BLaER1 treated with 17β-estradiol and CSF1 and Interleukin-3, amounts not matched to agents 10 nM and 100 nM (cell line): Measurements from ENCODE around the gene MRPS18B.
"Not testable (repeated sequence)": the region's sequence is repeated elsewhere in the genome, so short reads cannot be mapped to it uniquely, and the experiment has no call there.

ENCODE experiments used
- H3K27ac ChIP-seq, 11 experiments: shearing (Covaris generic); formaldehyde crosslinking; 2 replicates each; pipeline ENCODE4 v1.8.1; 2022
- H3K27me3 ChIP-seq, 11 experiments: shearing (Covaris generic); formaldehyde crosslinking; 2 replicates each; pipeline ENCODE4 v1.8.1; 2022
- H3K36me3 ChIP-seq, 11 experiments: shearing (Covaris generic); formaldehyde crosslinking; 2 replicates each; pipeline ENCODE4 v1.8.1; 2022
- H3K4me1 ChIP-seq, 10 experiments: shearing (Covaris generic); formaldehyde crosslinking; 2 replicates each; pipeline ENCODE4 v1.8.1; 2022
- H3K4me2 ChIP-seq, 11 experiments: shearing (Covaris generic); formaldehyde crosslinking; 2 replicates each; pipeline ENCODE4 v1.8.1; 2022
- H3K4me3 ChIP-seq, 10 experiments: shearing (Covaris generic); formaldehyde crosslinking; 2 replicates each; pipeline ENCODE4 v1.8.1; 2022
- H3K9ac ChIP-seq, 11 experiments: shearing (Covaris generic); formaldehyde crosslinking; 2 replicates each; pipeline ENCODE4 v1.8.1; 2022
- H3K9me3 ChIP-seq, 11 experiments: shearing (Covaris generic); formaldehyde crosslinking; replicated peaks in 1 of 11; 2 replicates each; pipeline ENCODE4 v1.8.1; 2022
- H4K20me1 ChIP-seq, 11 experiments: shearing (Covaris generic); formaldehyde crosslinking; 2 replicates each; pipeline ENCODE4 v1.8.1; 2022
- Cebpa-rat ChIP-seq, 11 experiments: shearing (Covaris generic); IDR thresholded peaks; 2 replicates each; pipeline ENCODE4 v1.8.1; 2022

Gene MRPS18B

DNA sequence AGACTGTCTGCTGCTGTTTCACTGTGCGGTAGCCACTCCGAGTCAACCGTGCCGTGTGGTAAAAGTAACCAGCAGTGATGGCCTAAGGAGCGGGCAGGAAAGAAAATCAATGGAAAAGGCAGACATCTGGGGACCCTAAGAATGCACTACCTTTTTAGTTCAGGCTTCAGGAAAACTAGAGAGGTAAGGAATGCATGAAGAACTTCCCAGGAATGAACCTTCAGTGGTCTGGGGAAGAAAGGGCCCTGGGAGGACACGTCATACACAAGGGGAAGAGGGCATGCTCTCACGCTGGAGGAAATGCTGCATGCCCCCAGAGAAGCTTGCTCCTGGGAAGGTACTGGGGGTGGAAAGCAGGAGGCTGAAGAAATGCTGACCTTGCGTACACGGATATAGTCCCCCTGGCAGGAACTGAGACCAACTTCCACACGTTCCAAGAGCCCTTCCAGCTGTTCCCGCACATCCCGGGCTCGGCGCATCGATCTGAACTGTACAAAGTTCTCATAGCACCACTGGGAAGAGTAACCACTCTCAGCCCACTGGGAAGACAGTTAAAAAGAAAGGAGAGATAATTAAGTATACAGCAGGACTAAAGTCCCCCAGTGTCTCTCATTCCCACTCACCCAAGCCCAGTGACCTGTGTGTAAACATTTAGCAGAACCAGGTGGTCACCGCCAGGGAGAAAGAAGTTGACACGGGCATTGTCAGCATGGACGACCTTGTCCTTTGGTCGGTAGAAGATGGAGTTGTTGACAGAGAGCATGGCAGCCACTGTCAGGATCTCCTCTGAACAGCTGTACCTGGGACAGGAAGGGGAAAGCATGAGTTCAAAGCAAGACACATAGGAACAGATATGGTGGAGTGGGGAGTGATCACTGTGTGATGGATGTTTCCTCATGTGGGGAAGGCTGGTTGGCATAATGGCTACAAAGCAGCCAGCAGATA lies 37.4 kb downstream of the MRPS18B start:
- 0 out of 22 replicates have a peak overlapping the region, but pooled peaks of 1 of the 11 experiments have one; percentile 5 for H3K9ac ChIP-seq
- no peaks in the 10 kb centered on the region for H3K27me3 ChIP-seq
- H3K36me3 ChIP-seq, result peaks cover 94 to 100% (median 98%) of the 10 kb centered on the region in 11 experiments
- TF ChIP-seq Cebpa-rat (IDR thresholded peaks at IDR 0.05), result no peak
- H3K4me3 ChIP-seq, result no peak overlapping the region
- H3K4me1 ChIP-seq, result peaks cover 0 to 15% (median 4%) of the 10 kb centered on the region in 10 experiments; a peak in 7 of 20 replicates
- peaks cover 0 to 39% (median 0%) of the 10 kb centered on the region in 11 experiments; a peak in 8 of 22 replicates for H4K20me1 ChIP-seq
- no peaks in the 10 kb centered on the region for H3K9me3 ChIP-seq
- H3K4me2 ChIP-seq, result no peak overlapping the region
- H3K27ac ChIP-seq, result no peak overlapping the region

DNA sequence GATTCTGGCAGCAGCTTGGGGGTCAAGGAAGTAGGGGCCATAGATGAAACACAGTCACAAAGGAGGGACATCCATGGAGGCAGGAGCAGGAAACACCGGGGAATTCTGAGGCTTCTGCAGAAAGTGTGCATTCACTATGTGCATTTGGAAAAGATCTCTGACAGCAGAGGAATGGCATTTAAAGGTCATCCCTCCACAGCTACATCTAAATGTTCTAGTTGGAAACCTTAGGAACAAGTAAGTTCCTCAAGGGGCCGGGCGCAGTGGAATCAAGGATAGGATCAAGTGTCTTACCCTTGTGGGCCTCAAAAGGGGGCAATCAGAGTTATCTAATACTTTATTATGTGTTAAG lies 38.1 kb downstream of the MRPS18B start:
- Histone ChIP-seq H3K9me3 (no peaks in the 10 kb centered on the region), H3K4me3 (no peak overlapping the region), H3K9ac (0 out of 22 replicates have a peak overlapping the region, but pooled peaks of 1 of the 11 experiments have one; percentile 17), H3K4me2 (no peak overlapping the region), H3K27ac (no peak overlapping the region), H4K20me1 (peaks cover 0 to 41% (median 0%) of the 10 kb centered on the region in 11 experiments; a peak in 8 of 22 replicates), H3K4me1 (peaks cover 0 to 14% (median 4%) of the 10 kb centered on the region in 10 experiments; a peak in 7 of 20 replicates), H3K36me3 (peaks cover 98 to 100% (median 100%) of the 10 kb centered on the region in 11 experiments), H3K27me3 (no peaks in the 10 kb centered on the region)
- no peak for TF ChIP-seq Cebpa-rat (IDR thresholded peaks at IDR 0.05)

DNA sequence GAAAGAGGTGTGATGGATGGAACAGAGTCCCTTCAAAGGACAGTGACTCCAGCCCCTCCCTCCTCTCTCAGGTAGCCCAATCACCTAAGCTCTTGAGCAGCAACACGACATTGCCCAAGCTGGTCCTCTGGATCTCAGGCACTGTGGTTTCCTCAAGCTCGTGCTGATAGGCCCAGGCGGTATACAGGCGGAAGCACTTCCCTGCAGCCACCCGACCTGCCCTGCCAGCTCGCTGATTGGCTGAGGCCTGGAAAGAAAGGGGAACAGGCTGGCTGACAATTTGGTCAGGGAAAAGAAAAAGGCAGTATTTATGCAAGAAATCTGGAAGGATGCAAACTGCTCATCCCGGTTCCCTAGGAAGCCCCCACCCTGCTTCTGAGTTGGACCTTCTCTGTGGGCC lies 38.9 kb downstream of the MRPS18B start:
- no peaks in the 10 kb centered on the region for H3K9me3 ChIP-seq
- peak overlapping the region in 2 of 11 experiments; percentile 9; a peak in 2 of 22 replicates for H3K9ac ChIP-seq
- H3K4me1 ChIP-seq, result peaks cover 0 to 14% (median 4%) of the 10 kb centered on the region in 10 experiments; a peak in 7 of 20 replicates
- H3K27ac ChIP-seq, result no peak overlapping the region
- H3K4me2 ChIP-seq, result no peak overlapping the region; a peak in 1 of 22 replicates
- peaks cover 0 to 39% (median 0%) of the 10 kb centered on the region in 11 experiments; a peak in 8 of 22 replicates for H4K20me1 ChIP-seq
- TF ChIP-seq Cebpa-rat (IDR thresholded peaks at IDR 0.05), result no peak
- H3K27me3 ChIP-seq, result no peaks in the 10 kb centered on the region
- H3K4me3 ChIP-seq, result no peak overlapping the region
- H3K36me3 ChIP-seq, result peaks cover 97 to 100% (median 100%) of the 10 kb centered on the region in 11 experiments

DNA sequence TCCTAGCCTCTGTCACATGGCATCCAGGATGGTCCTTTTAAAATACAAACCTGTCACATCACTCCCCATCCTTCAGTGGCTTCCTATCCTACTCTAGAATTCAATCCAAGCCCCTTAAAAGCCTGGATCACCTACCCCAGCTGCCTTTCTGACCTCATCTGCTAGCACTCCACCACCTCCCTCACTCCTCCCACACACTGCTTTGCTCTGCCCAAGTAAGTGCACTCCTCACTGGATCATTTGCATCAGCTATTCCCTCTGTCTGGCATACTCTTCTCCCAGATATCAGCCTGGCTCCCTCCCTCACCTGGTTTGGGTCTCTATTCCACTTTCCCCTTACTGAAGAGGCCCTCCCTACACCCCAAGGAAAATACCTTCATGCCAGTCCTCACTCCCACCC lies 39.8 kb downstream of the MRPS18B start:
- no peak overlapping the region for H3K4me3 ChIP-seq
- H3K27me3 ChIP-seq, result no peaks in the 10 kb centered on the region
- peak overlapping the region in 1 of 11 experiments; percentile 19; a peak in 2 of 22 replicates for H3K4me2 ChIP-seq

DNA sequence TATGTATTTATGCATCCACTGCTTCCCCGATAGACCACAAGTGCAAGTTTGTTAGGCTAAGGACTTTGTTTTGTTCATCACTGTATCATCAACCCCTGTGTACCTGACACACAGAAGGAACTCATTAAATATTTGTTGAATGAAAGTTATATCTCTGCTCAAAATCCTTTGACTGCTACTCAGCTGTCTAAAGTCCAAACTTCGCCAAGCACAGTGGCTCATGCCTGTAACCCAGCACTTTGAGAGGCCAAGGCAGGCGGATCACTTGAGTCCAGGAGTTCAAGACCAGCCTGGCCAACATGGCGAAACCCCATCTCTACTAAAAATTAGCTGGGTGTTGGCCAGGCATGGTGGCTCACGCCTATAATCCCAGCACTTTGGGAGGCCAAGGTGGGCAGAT lies 40.3 kb downstream of the MRPS18B start:
- H3K4me2 ChIP-seq, H3K27ac ChIP-seq, H3K4me3 ChIP-seq, H3K9me3 ChIP-seq, H3K27me3 ChIP-seq: not testable (repeated sequence)
- Histone ChIP-seq H3K4me1 (peaks cover 0 to 14% (median 4%) of the 10 kb centered on the region in 10 experiments; a peak in 7 of 20 replicates), H3K9ac (peak overlapping the region in 2 of 11 experiments; percentile 4 to 47; a peak in 1 of 22 replicates), H4K20me1 (peaks cover 0 to 42% (median 0%) of the 10 kb centered on the region in 11 experiments; a peak in 8 of 22 replicates), H3K36me3 (peaks cover 97 to 100% (median 100%) of the 10 kb centered on the region in 11 experiments)

More for the DNA sequence above, 39.8 kb downstream of the MRPS18B start:
- TF ChIP-seq Cebpa-rat (IDR thresholded peaks at IDR 0.05), result no peak
- Histone ChIP-seq H3K27ac (no peak overlapping the region), H3K9ac (peak overlapping the region in 4 of 11 experiments; percentile 11 to 53 (median 35); a peak in 5 of 22 replicates), H4K20me1 (peaks cover 0 to 42% (median 0%) of the 10 kb centered on the region in 11 experiments; a peak in 8 of 22 replicates), H3K4me1 (peaks cover 0 to 14% (median 4%) of the 10 kb centered on the region in 10 experiments; a peak in 7 of 20 replicates), H3K36me3 (peaks cover 97 to 100% (median 100%) of the 10 kb centered on the region in 11 experiments), H3K9me3 (no peaks in the 10 kb centered on the region)

DNA sequence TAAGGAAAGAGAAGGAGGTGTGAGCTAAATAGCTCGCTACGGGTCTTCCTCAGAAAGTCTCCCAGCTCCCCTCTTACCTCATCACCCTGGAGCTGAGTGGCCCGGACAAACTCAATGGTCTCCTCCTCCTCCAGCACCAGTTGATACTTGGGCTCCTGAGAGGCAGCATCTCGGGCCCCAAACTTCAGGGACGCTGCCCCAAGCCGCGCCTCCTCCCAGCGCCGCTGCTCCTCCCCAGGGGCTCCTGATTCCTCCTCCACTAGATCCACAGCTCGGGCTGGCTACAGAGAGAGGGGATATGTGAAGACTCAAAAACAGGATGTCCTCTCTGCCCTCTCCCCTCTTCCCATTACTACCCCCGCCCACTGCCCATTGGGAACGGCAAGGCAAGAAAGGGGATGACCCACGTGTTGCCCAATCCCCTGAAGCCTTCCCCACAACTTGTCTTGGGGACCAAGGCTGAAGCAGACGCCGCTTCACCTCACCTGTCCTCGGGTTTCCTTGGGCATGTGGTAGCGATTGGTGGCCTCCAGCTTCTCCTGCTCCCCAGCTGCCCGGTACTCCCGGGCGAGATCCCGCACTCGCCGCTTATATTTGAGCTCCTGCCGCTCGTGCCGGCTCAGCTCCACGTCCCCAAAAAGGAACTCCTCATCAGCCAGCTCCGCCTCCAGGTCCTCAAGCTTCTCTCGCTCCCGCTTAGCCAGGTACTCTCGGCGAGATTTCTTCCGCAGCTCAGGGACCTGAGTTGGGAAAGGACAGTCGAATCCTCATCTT lies 47.5 kb downstream of the MRPS18B start:
- H3K4me2 ChIP-seq, result no peak overlapping the region
- peaks cover 85 to 100% (median 97%) of the 10 kb centered on the region in 11 experiments for H3K36me3 ChIP-seq
- peaks cover 0 to 26% (median 0%) of the 10 kb centered on the region in 11 experiments; a peak in 6 of 22 replicates for H4K20me1 ChIP-seq
- H3K27me3 ChIP-seq, result no peaks in the 10 kb centered on the region
- H3K9me3 ChIP-seq, result no peaks in the 10 kb centered on the region
- no peak overlapping the region for H3K4me3 ChIP-seq
- TF ChIP-seq Cebpa-rat (IDR thresholded peaks at IDR 0.05), result no peak
- peaks cover 7 to 24% (median 17%) of the 10 kb centered on the region in 10 experiments; a peak in 17 of 20 replicates for H3K4me1 ChIP-seq
- no peak overlapping the region for H3K27ac ChIP-seq
- peak overlapping the region in 1 of 11 experiments; percentile 10; a peak in 2 of 22 replicates for H3K9ac ChIP-seq

DNA sequence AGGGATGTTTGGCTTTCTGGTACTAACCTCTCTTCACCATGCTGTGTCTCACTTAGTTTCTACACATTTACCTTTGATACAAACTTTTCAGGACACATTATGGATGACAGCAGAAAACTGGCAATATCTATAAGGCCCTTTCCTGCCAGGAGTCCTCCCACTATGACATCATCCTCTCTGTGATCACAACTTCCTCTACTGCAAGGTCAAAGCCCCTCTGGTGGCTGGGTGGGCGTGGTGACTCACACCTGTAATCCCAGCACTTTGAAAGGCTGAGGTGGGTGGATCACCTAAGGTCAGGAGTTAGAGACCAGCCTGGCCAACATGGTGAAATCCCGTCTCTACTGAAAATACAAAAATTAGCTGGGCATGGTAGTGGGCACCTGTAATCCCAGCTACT lies 48.7 kb downstream of the MRPS18B start:
- not testable (repeated sequence) for H3K27ac ChIP-seq, H3K9me3 ChIP-seq, H3K27me3 ChIP-seq, H3K4me3 ChIP-seq
- Histone ChIP-seq H3K9ac (peak overlapping the region in 1 of 11 experiments; percentile 15; a peak in 1 of 22 replicates), H4K20me1 (peaks cover 0 to 36% (median 3%) of the 10 kb centered on the region in 11 experiments; a peak in 7 of 22 replicates), H3K4me2 (peak overlapping the region in 4 of 11 experiments; percentile 5 to 38 (median 14); a peak in 4 of 22 replicates), H3K4me1 (peaks cover 13 to 32% (median 25%) of the 10 kb centered on the region in 10 experiments), H3K36me3 (peaks cover 80 to 98% (median 95%) of the 10 kb centered on the region in 11 experiments)
